Skeletal muscle tissue (tissue), 4 donors: ENCODE data around the gene NDUFS2. TPM values are rescaled to one million over a fixed set of nuclear protein-coding genes. Genes with fewer than 3 reads are reported as not detected.

Source experiments
- H3K27ac ChIP-seq: one replicate; pipeline ENCODE4 v1.7.0; 2013; ENCODE audit warnings: mild to moderate bottlenecking, low read depth, low read length, inconsistent platforms
- H3K27me3 ChIP-seq, 3 donors: one replicate each; pipeline ENCODE4 v1.7.0; 2013; ENCODE audit warnings: low read length in 3 of 3; ENCODE audit not compliant: control insufficient read depth in 3 of 3, insufficient read depth in 3 of 3
- H3K36me3 ChIP-seq, 3 donors: one replicate each; pipeline ENCODE4 v1.7.0; 2013; ENCODE audit warnings: low read length in 3 of 3; ENCODE audit not compliant: control insufficient read depth in 3 of 3, insufficient read depth in 3 of 3
- H3K4me1 ChIP-seq, 3 donors: one replicate each; pipeline ENCODE4 v1.7.0; 2013; ENCODE audit warnings: low read length in 3 of 3, mild to moderate bottlenecking in 3 of 3; ENCODE audit not compliant: control insufficient read depth in 3 of 3, insufficient read depth in 3 of 3
- H3K4me3 ChIP-seq, 3 donors: one replicate each; pipeline ENCODE4 v1.7.0; 2013; ENCODE audit warnings: low read length in 3 of 3
- H3K9ac ChIP-seq, 3 donors: one replicate each; pipeline ENCODE4 v1.7.0; 2013; ENCODE audit warnings: low read length in 3 of 3, mild to moderate bottlenecking in 3 of 3, moderate library complexity in 2 of 3, low read depth in 1 of 3
- H3K9me3 ChIP-seq, 3 donors: one replicate each; pipeline ENCODE4 v1.7.0; 2013; ENCODE audit warnings: low read length in 3 of 3; ENCODE audit not compliant: control insufficient read depth in 3 of 3
- total RNA-seq: library from RNA; depleted of rRNA; stranded (reverse); fragments of >200 nt; gene quantifications from one replicate; pipeline ENCODE4 v1.2.3, GENCODE V29; 2014
- donor health status: Osteomylitis.

NDUFS2 gene
- total RNA-seq, 1 donor from 2014 or later: 147 TPM

DNA sequence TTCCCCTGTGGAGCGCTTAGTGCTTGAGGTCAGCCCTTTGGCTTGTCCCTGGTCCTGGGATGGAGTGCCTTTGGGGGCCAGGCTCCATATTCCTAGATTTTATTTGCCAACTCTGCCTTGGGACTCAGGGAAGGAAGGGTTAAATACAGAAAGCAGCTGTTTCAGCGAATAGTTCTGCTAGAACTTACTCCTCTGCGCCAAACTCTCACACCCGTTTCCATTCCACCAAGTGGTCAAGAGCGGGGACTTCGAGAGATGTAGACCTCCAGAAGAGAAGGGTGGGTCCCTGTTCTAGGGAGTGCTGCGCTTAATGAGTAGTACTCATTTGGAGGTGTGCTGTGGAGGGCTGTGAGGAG lies 23.0 kb downstream of the NDUFS2 start:
- Histone ChIP-seq H3K27me3 (no peaks in the 10 kb centered on the region), H3K9ac (peak overlapping the region; percentile 10 to 45 (median 32)), H3K27ac (peak overlapping the region; percentile 74), H3K4me1 (peaks cover 20 to 25% (median 22%) of the 10 kb centered on the region in 3 donors), H3K4me3 (peak overlapping the region; percentile 26 to 60 (median 57)), H3K9me3 (no peaks in the 10 kb centered on the region), H3K36me3 (peaks cover 22 to 24% (median 22%) of the 10 kb centered on the region in 3 donors)

DNA sequence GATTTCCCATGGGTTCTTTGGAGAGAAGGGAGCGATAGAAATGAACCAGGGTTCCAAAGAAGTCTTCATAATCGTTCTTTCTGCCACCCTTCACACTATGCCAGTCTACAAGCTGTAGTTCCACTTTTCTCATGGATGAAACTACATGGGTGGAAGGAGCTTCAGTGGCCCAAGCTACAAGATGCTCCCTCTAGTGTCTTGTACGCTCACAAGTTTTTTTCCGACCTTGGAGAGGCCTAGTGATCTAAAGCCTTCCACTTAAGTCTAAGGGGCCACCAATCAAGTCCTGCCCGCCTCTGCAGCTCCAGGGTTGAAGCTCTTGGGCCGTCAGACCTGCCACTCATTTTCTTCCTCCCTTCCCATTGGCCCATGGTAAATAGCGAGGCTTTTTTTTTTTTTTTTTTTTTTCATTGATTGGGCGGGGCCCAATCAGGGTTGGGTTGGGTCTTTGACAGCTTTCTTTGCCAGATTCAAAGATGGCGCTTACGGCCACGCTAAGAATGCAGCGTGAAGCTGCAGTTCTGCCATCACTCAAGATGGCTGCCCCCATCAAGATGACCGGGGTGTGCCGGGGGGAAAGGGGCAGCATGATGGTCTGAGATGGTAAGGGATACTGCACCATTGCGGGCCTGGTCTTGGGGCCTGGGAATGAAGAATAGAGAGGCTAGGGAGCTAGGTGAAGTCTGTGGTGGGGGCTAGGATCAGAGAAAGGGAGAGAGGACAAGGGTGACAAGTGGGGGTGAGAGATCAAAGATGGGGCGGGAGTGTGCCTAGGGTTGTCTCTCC lies 23.6 kb downstream of the NDUFS2 start, which contains the start of gene TOMM40L:
TOMM40L (plus strand) TSS at position 527 of the 786 bp plus-strand sequence. CDS start 430 bp downstream, outside the sequence.
- Histone ChIP-seq H3K9me3 (no peaks in the 10 kb centered on the region), H3K27me3 (no peaks in the 10 kb centered on the region), H3K36me3 (peaks cover 24 to 29% (median 26%) of the 10 kb centered on the region in 3 donors), H3K9ac (peak within 1 kb of the TSS; percentile 84 to 95 (median 85)), H3K4me1 (peaks cover 20 to 25% (median 22%) of the 10 kb centered on the region in 3 donors), H3K4me3 (peak within 1 kb of the TSS; percentile 98 to 99 (median 99)), H3K27ac (peak within 1 kb of the TSS; percentile 74)

DNA sequence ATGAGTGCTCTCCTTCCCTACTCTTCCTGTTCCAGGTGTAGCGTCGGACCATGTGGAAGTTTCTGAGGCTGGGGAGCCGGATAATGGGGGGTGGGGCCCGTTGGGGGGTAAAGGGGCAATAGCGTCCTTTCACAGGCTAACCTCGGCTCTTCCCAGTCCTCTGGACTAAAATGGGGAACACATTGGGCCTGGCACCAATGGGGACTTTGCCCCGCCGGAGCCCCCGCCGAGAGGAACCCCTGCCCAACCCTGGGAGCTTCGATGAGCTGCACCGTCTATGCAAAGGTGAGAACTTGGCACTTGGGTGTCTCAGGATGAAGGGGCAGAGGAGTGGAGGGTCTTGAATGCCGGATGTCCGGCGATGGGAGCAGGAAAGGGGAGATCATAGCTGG lies 24.1 kb downstream of the NDUFS2 start:
- Histone ChIP-seq H3K9ac (peak overlapping the region; percentile 84 to 95 (median 85)), H3K4me1 (peaks cover 20 to 25% (median 22%) of the 10 kb centered on the region in 3 donors), H3K4me3 (peak overlapping the region; percentile 98 to 99 (median 99)), H3K27me3 (no peaks in the 10 kb centered on the region), H3K9me3 (no peaks in the 10 kb centered on the region), H3K36me3 (peaks cover 24 to 32% (median 27%) of the 10 kb centered on the region in 3 donors), H3K27ac (peak overlapping the region; percentile 74)

DNA sequence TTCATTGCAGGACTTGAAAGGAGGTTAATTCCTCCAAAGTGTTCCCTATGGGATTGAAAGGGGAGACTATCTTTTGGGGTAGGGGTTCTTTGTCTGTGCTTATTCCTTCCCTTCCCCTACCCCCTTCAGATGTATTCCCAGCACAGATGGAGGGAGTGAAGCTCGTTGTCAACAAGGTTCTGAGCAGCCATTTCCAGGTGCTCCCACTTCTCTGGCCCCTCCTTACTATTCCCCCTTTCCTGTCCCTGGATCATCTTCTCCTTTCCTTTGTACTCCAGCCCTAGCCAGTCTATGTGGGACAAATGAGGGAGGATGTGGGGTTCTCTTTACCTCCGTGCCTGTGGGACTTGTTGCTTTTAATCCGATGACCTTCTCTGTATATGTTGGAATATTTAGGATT lies 24.6 kb downstream of the NDUFS2 start:
- H3K4me3 ChIP-seq: peak overlapping the region; percentile 98 to 99 (median 99)
- no peaks in the 10 kb centered on the region for H3K9me3 ChIP-seq
- H3K9ac ChIP-seq: peak overlapping the region; percentile 84 to 95 (median 85)
- H3K4me1 ChIP-seq: peaks cover 20 to 25% (median 22%) of the 10 kb centered on the region in 3 donors
- peaks cover 24 to 32% (median 27%) of the 10 kb centered on the region in 3 donors for H3K36me3 ChIP-seq
- peak overlapping the region; percentile 74 for H3K27ac ChIP-seq
- H3K27me3 ChIP-seq: no peaks in the 10 kb centered on the region

DNA sequence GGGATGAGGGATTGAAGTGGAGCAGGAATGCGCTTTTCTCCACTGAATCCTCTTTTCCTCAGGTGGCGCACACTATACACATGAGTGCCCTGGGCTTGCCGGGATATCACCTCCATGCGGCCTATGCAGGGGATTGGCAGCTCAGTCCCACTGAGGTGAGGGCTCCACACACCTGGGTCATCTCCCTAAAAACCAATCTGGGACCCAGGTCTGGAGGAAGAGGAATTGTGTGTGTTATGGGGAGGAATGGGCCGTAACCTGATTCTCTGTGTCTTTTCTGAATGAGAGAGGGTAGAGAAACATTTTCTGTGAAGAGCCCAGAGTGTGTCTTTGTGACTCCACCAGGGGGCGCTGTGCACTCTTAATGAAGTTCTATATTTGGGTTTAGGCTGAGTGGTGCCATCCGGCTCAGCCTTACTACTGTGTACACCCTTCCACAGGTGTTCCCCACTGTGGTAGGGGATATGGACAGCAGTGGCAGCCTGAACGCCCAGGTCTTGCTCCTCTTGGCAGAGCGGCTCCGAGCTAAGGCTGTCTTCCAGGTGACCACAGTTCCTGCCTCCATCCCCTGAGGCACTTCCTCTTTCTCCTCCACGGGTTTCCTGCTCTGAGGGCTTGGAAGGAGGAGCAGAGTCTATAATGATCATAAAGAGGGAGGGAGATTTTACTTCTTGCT lies 25.2 kb downstream of the NDUFS2 start:
- Histone ChIP-seq H3K36me3 (peaks cover 24 to 32% (median 27%) of the 10 kb centered on the region in 3 donors), H3K4me3 (peak overlapping the region in 2 of 3 donors; percentile 99), H3K27ac (no peak overlapping the region), H3K4me1 (peaks cover 20 to 25% (median 22%) of the 10 kb centered on the region in 3 donors), H3K27me3 (no peaks in the 10 kb centered on the region), H3K9me3 (no peaks in the 10 kb centered on the region), H3K9ac (peak overlapping the region; percentile 24 to 85 (median 84))

DNA sequence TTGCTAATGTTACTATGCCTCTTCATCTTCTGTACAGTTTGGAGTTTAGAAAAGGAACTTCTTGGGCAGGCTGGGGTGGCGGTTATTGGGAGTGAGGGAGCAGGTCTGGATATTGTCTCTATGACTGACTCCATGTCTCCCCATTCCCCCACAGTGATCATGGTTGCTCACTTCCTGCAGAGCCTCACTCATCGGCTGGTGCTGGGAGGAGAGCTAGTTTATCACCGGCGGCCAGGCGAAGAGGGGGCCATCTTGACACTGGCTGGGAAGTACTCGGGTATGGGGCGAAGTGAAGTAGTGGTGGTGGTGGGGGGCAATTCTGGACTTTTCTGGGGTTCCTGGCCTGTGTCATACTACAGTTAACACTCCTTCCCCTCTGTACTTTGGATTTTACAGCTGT lies 25.9 kb downstream of the NDUFS2 start:
- H3K9ac ChIP-seq: no peak overlapping the region

DNA sequence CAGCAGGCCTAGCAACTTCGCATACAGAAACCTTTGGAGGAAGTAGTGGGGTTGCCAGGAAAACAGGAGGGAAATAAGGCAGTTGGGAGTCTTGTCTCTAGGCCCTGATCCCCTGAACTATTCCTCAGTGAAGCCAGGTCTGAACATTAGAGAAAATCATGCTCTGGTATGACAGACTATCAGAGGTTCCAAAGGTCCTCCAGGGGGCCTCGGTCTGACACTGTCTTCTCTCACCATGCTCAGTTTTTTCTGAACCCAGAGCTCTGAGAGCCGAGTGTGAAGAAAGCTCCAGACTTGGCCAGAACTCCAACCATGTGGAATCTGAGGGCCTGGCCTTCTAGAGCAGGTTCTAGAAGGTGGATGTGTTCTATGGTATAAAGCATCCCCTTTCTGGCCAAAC lies 27.7 kb downstream of the NDUFS2 start:
- Histone ChIP-seq H3K4me3 (no peak overlapping the region), H3K9me3 (no peaks in the 10 kb centered on the region), H3K27ac (no peak overlapping the region), H3K36me3 (peaks cover 24 to 32% (median 27%) of the 10 kb centered on the region in 3 donors), H3K9ac (no peak overlapping the region), H3K27me3 (no peaks in the 10 kb centered on the region), H3K4me1 (peaks cover 20 to 25% (median 22%) of the 10 kb centered on the region in 3 donors)

More for the DNA sequence above, 25.9 kb downstream of the NDUFS2 start:
- Histone ChIP-seq H3K27me3 (no peaks in the 10 kb centered on the region), H3K27ac (no peak overlapping the region), H3K36me3 (peaks cover 24 to 32% (median 27%) of the 10 kb centered on the region in 3 donors), H3K4me3 (no peak overlapping the region), H3K4me1 (peaks cover 20 to 25% (median 22%) of the 10 kb centered on the region in 3 donors), H3K9me3 (no peaks in the 10 kb centered on the region)

DNA sequence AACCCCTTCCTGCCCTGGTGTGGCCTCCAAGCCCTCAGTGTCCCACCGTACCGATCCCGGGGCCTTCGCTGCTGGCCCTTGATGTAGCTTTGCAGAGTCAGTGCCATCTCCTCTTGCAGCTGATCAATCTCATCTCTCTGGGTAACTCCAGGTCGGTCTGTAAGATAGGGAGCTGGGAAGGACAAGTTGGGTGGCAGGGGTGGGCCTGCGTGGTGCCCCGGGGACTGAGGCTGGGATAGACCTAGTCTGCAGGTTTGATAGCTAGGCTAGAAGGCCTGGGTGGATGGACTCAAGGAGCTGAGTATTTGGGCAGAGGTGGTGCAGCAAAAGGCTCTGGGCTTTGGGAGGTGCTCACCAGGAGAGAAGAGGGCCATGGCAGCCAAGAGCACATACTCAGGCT lies 28.6 kb downstream of the NDUFS2 start:
- Histone ChIP-seq H3K36me3 (peaks cover 24 to 32% (median 27%) of the 10 kb centered on the region in 3 donors), H3K4me1 (peaks cover 16 to 18% (median 16%) of the 10 kb centered on the region in 3 donors), H3K27ac (no peak overlapping the region), H3K9me3 (no peaks in the 10 kb centered on the region), H3K9ac (no peak overlapping the region), H3K27me3 (no peaks in the 10 kb centered on the region), H3K4me3 (no peak overlapping the region)

DNA sequence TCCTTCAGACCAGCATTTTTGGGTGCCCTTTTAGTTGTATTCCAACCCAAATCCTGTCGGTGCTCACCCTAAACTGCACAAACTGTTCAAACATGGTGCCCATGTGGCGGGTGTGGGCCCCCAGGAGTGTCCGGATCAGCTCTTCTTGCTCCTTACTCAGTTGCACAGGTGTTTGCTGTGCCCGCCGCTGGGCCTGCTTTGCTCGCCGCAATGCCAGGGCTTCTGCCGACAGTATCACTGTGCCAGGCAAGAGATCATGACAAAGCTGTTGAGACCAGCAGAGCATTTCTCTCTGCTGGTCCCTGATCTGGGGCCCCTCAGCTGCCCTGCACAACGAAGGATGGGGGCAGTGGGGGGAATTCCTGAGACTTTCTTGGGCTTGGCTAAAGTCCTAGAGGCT lies 30.9 kb downstream of the NDUFS2 start:
- Histone ChIP-seq H3K27me3 (no peaks in the 10 kb centered on the region), H3K4me3 (no peak overlapping the region), H3K4me1 (no peaks in the 10 kb centered on the region), H3K9me3 (no peaks in the 10 kb centered on the region), H3K27ac (no peak overlapping the region), H3K36me3 (peaks cover 21 to 28% (median 26%) of the 10 kb centered on the region in 3 donors), H3K9ac (no peak overlapping the region)
